GM23248 (cell line): ENCODE measurements around the gene NHSL2.

ENCODE experiments used
- EZH2 ChIP-seq: fragments of 200-600 bp; sonication (generic); IDR thresholded peaks from 2 replicates; pipeline ENCODE4 v1.6.1; 2018; ENCODE audit warnings: antibody characterized with exemption, mild to moderate bottlenecking; ENCODE audit not compliant: insufficient read depth, poor library complexity, severe bottlenecking
- EZH2phosphoT487 ChIP-seq: fragments of 200-600 bp; sonication (generic); IDR thresholded peaks from 2 replicates; pipeline ENCODE4 v1.6.1; 2018; ENCODE audit warnings: antibody characterized with exemption, moderate library complexity, mild to moderate bottlenecking, low read depth; ENCODE audit not compliant: insufficient read depth

GRCh38 chrX:71976753-71977152 is 66.1 kb downstream of the NHSL2 start:
- no peak for TF ChIP-seq EZH2
- TF ChIP-seq EZH2phosphoT487: no peak
